GM23248 (cell line): Measurements from ENCODE around the gene EBI3. TPM values are rescaled to one million over a fixed set of nuclear protein-coding genes. Genes with fewer than 3 reads are reported as not detected.

Experiments used
- DNase-seq: peaks from one replicate; pipeline ENCODE4 v3.0.0-alpha.2; 2015
- H2AFZ ChIP-seq: fragments of 200-600 bp; sonication (generic); 2 replicates; pipeline ENCODE4 v1.6.1; 2016; ENCODE audit warnings: antibody characterized with exemption
- H3F3A ChIP-seq: fragments of 200-600 bp; sonication (generic); 2 replicates; pipeline ENCODE4 v1.6.1; 2016; ENCODE audit warnings: mild to moderate bottlenecking, antibody characterized with exemption, mixed run types; ENCODE audit not compliant: insufficient read depth
- H3K27ac ChIP-seq: fragments of 200-600 bp; sonication (generic); 2 replicates; pipeline ENCODE4 v1.5.1; 2016; ENCODE audit warnings: mild to moderate bottlenecking
- H3K27me3 ChIP-seq: fragments of 200-600 bp; sonication (generic); replicated peaks from 2 replicates; pipeline ENCODE4 v1.6.1; 2016; ENCODE audit warnings: mild to moderate bottlenecking; ENCODE audit not compliant: insufficient read depth
- H3K36me3 ChIP-seq: fragments of 200-600 bp; sonication (generic); 2 replicates; pipeline ENCODE4 v1.6.1; 2016; ENCODE audit warnings: low read depth, mild to moderate bottlenecking
- H3K4me1 ChIP-seq: fragments of 200-600 bp; sonication (generic); 2 replicates; pipeline ENCODE4 v1.6.1; 2016; ENCODE audit warnings: mild to moderate bottlenecking; ENCODE audit not compliant: insufficient read depth
- H3K4me2 ChIP-seq: fragments of 200-600 bp; sonication (generic); one replicate; pipeline ENCODE4 v1.6.1; 2016; ENCODE audit warnings: mild to moderate bottlenecking; ENCODE audit not compliant: unreplicated experiment
- H3K4me3 ChIP-seq: fragments of 200-600 bp; sonication (generic); 2 replicates; pipeline ENCODE4 v1.5.1; 2016; ENCODE audit warnings: mild to moderate bottlenecking
- H3K79me2 ChIP-seq: fragments of 200-600 bp; sonication (generic); 2 replicates; pipeline ENCODE4 v1.6.1; 2016; ENCODE audit warnings: mild to moderate bottlenecking; ENCODE audit not compliant: insufficient read depth
- H3K9ac ChIP-seq: fragments of 200-600 bp; sonication (generic); 2 replicates; pipeline ENCODE4 v1.6.1; 2016; ENCODE audit warnings: mild to moderate bottlenecking
- H3K9me2 ChIP-seq: fragments of 200-600 bp; sonication (generic); 2 replicates; pipeline ENCODE4 v1.6.1; 2016; ENCODE audit warnings: mixed run types, mild to moderate bottlenecking, moderate library complexity; ENCODE audit not compliant: insufficient read depth
- H3K9me3 ChIP-seq: fragments of 200-600 bp; sonication (generic); one replicate; pipeline ENCODE4 v1.6.1; 2017; ENCODE audit warnings: low read depth
- H4K20me1 ChIP-seq: fragments of 200-600 bp; sonication (generic); 2 replicates; pipeline ENCODE4 v1.6.0; 2016; ENCODE audit not compliant: insufficient read depth
- EZH2 ChIP-seq: fragments of 200-600 bp; sonication (generic); IDR thresholded peaks from 2 replicates; pipeline ENCODE4 v1.6.1; 2018; ENCODE audit warnings: antibody characterized with exemption, mild to moderate bottlenecking; ENCODE audit not compliant: insufficient read depth, poor library complexity, severe bottlenecking
- EZH2phosphoT487 ChIP-seq: fragments of 200-600 bp; sonication (generic); IDR thresholded peaks from 2 replicates; pipeline ENCODE4 v1.6.1; 2018; ENCODE audit warnings: antibody characterized with exemption, moderate library complexity, mild to moderate bottlenecking, low read depth; ENCODE audit not compliant: insufficient read depth
- WGBS, 2 experiments: methylation state at CpG; one replicate each; pipeline ENCODE4 v1.1.6; 2015 to 2017; ENCODE audit warnings: low lambda C conversion rate in 2 of 2, low coverage in 1 of 2; ENCODE audit errors: missing lambda C conversion rate in 2 of 2; 5-methylcytosine and 5-hydroxymethylcytosine counted together
- in situ Hi-C: fragments of 300-500 bp; cut with MboI; formaldehyde crosslinking; loops from 2 replicates; pipeline ENCODE4 v1.15.0; 2020
- polyA plus RNA-seq: library from polyadenylated mRNA; unstranded; fragments of >200 nt; fragmentation: Nextera tagmentation; extraction: Ambion mirVana; gene quantifications from 2 replicates; pipeline ENCODE4 v1.2.1, GENCODE V29; 2016
- total RNA-seq: library from RNA; depleted of rRNA; stranded (reverse); fragments of >200 nt; shearing (Covaris generic); gene quantifications from 2 replicates; pipeline ENCODE4 v1.2.3, GENCODE V29; 2014

Gene EBI3
- total and polyA plus RNA-seq, 2 experiments from 2014 or later = 0.56 TPM; not detected in 1

DNA sequence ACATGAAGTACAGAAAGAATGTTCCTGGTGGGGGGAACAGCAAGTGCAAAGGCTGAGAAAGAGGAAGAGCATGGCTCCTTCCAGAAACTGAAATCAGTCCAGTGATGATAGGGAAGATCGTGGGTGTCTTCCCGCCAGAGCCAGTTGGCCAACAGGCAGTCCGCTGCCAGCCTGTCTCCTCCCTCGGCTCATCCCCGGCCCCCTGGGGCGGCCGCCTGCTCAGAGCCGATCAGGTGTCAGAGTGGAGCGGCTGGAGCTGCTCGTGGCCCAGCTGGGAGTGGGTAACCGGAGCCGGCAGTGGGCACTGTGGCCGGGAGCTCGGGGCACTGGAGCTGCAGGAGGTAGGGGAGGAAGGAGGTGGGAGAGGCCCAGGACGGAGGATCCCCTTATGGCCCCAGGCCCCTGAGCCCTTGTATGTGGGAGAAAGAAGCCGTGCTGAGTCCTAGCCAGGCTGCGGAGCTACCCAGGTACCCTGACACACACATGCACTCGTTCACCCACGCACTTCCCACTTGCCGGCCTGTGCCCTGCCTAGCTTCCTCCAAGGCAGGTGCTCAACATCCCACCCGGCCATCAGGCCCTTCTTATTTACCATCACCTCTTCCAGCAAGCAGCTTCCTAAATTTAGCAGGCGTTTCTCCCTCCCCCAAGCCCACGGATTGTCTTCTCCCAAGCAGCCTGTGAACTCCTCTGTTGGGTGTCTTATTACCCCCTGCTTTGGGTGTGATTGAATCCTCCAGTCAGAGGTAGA, 45.2 kb upstream of the EBI3 start:
- peak; percentile 21 for DNase-seq

DNA sequence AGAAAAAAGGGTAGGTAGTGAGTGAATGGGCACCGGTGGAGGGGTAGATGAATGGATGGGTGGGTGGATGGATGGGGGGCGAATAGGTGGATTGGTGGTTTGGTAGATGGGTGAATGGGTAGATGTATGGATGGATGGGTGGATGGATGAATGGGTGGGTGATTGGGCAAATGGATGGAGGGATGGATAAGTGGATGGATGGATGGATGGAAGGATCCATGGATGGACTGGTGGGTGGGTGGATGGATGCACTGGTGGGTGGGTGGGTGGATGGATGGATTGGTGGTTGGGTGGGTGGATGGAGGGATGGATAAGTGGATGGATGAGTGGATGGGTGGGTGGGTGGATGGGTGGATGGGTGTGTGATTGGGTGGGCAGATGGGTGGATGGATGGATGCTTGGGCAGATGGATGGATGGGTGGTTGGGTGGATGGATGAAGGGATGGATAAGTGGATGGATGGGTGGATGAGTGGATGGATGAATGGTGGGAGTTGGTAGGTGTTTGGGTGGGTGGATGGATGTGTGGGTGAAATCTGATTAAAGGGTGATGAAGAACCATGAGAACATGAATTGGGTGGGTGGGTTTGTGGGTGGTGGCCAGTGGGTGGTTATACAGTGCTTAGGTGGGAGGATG, 44.5 kb upstream of the EBI3 start:
- no peaks in the 10 kb centered on the region for H3K36me3 ChIP-seq
- H3K4me1 ChIP-seq = peaks cover 7% of the 10 kb centered on the region; the same call in 1 of the 2 replicates
- TF ChIP-seq EZH2 (no peak), EZH2phosphoT487 (no peak)
- no peak for DNase-seq
- no peak overlapping the region for H3K4me3 ChIP-seq
- peaks cover 22% of the 10 kb centered on the region for H3K79me2 ChIP-seq
- no peaks in the 10 kb centered on the region for H4K20me1 ChIP-seq
- H3K9ac ChIP-seq = no peak overlapping the region
- no peak overlapping the region for H3K4me2 ChIP-seq
- in situ Hi-C loops = no loop called here
- no peak overlapping the region for H3K27ac ChIP-seq
- H3K9me2 ChIP-seq = no peaks in the 10 kb centered on the region
- 83 to 90% methylated on average over 2 of the region's 2 CpGs for WGBS, 2 experiments
- no peaks in the 10 kb centered on the region for H3K9me3 ChIP-seq
- no peaks in the 10 kb centered on the region for H3K27me3 ChIP-seq
- H3F3A ChIP-seq = no peaks in the 10 kb centered on the region
- H2AFZ ChIP-seq = no peak overlapping the region

More for the DNA sequence above, 45.2 kb upstream of the EBI3 start:
- Histone ChIP-seq H3K36me3 (no peaks in the 10 kb centered on the region), H3K4me2 (no peak overlapping the region), H2AFZ (no peak overlapping the region), H3K27ac (no peak overlapping the region), H3K27me3 (no peaks in the 10 kb centered on the region), H3K79me2 (peaks cover 22% of the 10 kb centered on the region), H3K4me3 (no peak overlapping the region), H4K20me1 (no peaks in the 10 kb centered on the region), H3K9ac (no peak overlapping the region), H3K9me2 (no peaks in the 10 kb centered on the region), H3K4me1 (peaks cover 7% of the 10 kb centered on the region; the same call in 1 of the 2 replicates), H3K9me3 (no peaks in the 10 kb centered on the region), H3F3A (no peaks in the 10 kb centered on the region)
- in situ Hi-C loops = no loop called here
- no peak for TF ChIP-seq EZH2
- no peak for TF ChIP-seq EZH2phosphoT487
- WGBS, 2 experiments = 21 to 28% methylated on average over 20 to 23 of the region's 23 CpGs

DNA sequence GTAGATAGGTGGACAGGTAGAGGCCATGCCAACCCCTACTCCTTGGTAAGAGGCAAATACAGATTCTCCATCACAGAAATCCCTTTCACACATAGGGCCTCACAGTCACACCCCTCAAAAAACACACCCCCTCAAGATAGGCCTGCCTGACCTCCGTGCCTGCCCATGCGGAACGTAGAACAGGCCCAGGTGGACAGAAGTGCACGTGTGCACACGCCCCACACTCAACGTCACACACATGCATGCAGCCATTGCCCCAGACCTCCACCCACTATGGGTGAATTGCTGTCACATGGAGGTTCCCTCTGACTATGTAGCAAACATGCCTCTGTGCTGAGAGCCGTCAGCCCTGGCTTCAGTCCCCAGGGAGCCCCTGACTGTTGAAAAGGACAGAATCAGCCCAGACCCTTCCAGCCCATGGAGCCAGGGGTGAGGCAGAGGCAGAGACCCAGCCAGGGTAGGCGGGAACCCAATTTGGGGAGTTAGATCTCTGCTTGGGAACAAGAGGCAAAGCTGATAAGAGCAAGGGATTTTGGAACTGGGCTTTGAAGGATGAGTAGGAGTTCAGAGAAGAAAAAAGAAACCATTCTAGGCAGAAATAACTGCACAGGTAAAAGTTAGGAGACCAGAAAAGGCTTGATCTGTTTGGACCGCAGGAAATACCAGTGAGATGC, 43.8 kb upstream of the EBI3 start:
- TF ChIP-seq EZH2 (no peak), EZH2phosphoT487 (no peak)
- Histone ChIP-seq H3K36me3 (no peaks in the 10 kb centered on the region), H4K20me1 (no peaks in the 10 kb centered on the region), H3K9me2 (no peaks in the 10 kb centered on the region), H3K4me3 (no peak overlapping the region), H3K79me2 (peaks cover 17% of the 10 kb centered on the region), H3K27ac (no peak overlapping the region), H3K4me2 (no peak overlapping the region), H3K9me3 (no peaks in the 10 kb centered on the region), H3K4me1 (peaks cover 7% of the 10 kb centered on the region; the same call in 1 of the 2 replicates), H3K27me3 (no peaks in the 10 kb centered on the region), H3F3A (no peaks in the 10 kb centered on the region), H3K9ac (no peak overlapping the region), H2AFZ (no peak overlapping the region)
- in situ Hi-C loops = no loop called here
- 61 to 67% methylated on average over 9 of the region's 9 CpGs for WGBS, 2 experiments
- DNase-seq = no peak
